NOMO-1 treated with DMSO at 0.1 percent for 48 hours (cell line): ENCODE measurements around the gene PDS5B.

Experiments used
- DNase-seq: peaks from one replicate; lab custom pipeline; 2025; ENCODE audit not compliant: unreplicated experiment; lab: John Stamatoyannopoulos, UW

Gene PDS5B

GRCh38 chr13:32590266-32590665 lies 4.0 kb downstream of the PDS5B start:
- no peak for DNase-seq

DNA sequence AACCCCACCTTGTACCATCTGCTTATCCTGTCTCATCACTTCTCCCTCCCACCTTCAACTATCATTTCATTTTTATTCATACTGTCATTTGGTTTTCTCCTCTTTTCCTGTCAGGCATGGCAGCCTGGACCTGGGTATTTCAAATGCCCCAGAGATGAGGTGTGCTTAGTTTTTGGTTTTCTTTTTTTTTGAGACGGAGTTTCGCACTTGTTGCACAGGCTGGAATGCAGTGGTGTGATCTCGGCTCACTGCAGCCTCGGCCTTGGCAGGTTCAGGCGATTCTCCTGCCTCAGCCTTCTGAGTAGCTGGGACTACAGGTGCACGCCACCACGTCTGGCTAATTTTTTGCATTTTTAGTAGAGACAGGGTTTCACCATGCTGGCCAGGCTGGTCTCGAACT lies 5.8 kb downstream of the PDS5B start:
- no peak for DNase-seq

GRCh38 chr13:32594157-32594738 lies 8.0 kb downstream of the PDS5B start:
- no peak for DNase-seq

DNA sequence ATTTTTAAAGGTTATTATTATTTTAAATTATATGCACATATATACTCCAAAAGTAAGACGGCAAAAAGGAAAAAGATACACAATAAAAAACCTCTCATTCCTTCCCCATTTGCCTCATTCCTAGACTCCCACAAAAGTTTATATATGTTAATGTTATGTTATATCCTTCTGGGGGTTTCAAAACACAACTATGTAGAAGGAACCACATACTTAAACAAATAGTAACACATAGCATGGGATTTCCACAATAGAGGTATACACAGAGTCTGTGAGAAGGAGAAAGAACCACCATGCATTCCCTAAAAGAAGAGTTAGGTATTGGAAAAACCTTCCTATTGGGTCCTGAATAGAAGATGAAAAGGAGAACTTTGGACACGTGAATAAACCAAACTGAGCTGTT lies 9.1 kb downstream of the PDS5B start:
- no peak for DNase-seq

- DNase-seq: peak; percentile 69
Measured at GRCh38 chr13:32600890-32601289, 14.6 kb downstream of the PDS5B start.

- no peak for DNase-seq
Measured at GRCh38 chr13:32609428-32609827, 23.2 kb downstream of the PDS5B start.

DNA sequence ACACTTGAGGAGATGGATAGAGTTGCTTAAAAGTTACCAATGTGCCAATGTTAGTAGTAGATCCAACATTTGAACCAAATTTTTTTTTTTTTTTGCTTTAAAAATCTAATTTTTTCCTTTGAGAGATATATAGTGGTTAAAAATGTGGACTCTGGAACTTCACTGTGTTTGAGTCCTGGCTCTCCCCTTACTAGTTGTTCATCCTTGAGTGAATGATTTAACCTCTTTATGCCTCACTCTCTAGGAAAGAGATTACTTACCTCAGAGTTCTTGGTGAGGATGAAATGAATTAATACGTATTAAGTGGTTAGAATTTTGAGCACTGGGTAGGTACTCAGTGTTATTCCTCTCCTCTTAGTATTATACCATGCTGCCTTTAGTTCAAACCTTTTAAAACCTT lies 24.3 kb downstream of the PDS5B start:
- no peak for DNase-seq

DNA sequence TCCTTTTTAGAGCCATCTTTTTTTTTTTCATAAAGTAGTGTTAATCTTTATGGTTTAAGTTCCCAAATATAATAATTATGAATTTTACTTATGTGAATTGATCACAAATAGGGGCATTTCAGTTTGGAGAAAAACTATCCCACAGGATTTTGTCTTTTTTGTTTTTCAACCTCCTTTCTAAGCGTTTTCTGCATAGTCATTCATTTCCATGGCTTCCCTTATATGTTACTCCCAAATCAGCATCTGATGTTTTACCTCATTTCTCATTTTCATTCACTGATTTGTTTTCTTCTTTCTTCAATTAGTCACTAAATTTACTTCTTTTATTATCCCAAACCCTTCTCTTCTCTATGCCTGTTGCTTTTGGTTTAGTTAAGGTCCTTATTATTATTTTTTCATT lies 24.7 kb downstream of the PDS5B start:
- DNase-seq: no peak

DNA sequence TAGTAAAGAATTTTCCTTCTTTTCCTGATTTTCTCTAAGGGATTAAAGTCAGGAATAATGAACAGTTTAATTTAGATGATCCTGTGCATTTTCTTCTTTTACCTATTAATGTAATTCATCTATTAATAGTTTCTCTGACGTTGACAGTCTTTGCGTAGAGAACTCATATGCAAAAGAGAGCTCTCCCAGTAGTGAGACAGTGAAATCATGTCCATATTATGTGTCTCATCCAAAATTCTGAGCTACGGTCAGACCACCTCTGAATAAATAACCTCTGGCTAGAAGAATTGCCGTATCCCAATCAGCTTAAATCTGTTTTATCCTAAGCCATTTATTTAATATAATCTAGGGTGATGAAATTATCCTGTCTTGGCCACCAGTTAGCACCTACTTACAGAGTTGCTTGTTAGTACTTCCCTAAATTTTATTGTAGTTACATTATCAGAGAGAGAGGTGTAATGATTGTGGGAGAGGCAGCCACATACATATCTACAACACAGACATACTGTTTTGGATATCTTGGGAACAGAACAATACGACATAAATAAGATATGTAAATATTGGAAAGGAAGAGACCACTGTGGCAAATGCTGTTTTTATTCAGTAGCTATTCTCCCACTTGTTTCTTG lies 30.7 kb downstream of the PDS5B start:
- DNase-seq: peak; percentile 12

DNA sequence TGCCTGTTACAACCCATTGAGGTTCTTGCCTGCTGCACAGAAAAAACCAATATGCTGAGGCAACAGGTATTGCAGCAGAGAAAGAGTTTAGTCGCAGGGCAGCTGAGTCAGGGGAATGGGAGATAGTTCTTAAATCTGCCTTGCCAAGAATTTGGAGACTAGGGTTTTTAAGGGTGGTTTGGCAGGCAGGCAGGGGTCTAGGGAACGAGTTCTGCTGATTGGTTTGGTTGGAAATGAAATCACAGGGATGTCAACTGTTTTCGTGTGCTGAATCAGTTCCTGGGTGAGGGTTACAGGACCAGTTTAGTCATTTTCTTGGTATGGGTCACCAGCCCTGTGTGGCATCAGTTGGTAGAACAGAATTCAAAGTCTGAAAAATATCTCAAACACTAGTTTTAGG lies 36.6 kb downstream of the PDS5B start:
- no peak for DNase-seq

GRCh38 chr13:32624441-32624840 lies 38.2 kb downstream of the PDS5B start:
- no peak for DNase-seq

- peak; percentile 54 for DNase-seq
Measured at GRCh38 chr13:32627793-32628192, 41.5 kb downstream of the PDS5B start.

GRCh38 chr13:32629313-32629712 lies 43.1 kb downstream of the PDS5B start:
- no peak for DNase-seq

DNA sequence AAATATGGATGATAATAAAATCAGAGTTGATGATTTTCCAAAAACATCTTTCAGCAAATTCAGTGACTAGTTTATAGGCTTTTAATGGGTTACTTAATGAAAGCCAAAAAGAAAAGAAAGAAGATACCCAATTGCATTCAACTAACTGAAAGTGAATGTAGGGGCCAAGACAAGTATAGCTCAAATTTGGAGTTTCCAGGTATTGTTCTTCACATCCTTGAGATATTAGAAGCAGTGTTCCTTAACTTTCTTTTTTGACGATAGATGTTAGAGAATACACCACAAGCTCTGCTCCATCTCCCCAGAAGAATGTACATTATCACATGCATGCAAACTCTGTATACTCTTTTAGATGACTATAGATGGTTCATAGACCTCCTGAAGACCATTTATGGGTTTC lies 43.6 kb downstream of the PDS5B start:
- no peak for DNase-seq

- no peak for DNase-seq
Measured at GRCh38 chr13:32632343-32632909, 46.2 kb downstream of the PDS5B start.

DNA sequence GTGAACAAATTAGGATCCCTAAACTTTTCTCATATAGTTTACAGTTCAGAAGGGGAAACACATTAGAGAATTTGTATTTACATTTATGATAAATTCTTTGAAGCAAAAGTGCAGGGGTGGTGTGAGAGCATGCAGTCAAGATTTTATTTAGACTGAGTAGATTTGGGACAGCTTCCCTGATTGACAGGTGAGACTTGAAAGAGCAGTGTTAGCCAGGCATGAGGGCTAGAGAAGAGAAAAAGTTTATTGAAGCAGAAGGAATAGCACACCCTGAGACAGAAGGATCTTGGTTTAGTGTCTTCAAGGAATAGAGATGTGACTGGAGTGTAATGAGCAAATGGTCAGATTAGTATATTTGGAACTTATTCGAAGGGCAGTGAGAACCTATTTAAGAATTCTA lies 50.5 kb downstream of the PDS5B start:
- no peak for DNase-seq

DNA sequence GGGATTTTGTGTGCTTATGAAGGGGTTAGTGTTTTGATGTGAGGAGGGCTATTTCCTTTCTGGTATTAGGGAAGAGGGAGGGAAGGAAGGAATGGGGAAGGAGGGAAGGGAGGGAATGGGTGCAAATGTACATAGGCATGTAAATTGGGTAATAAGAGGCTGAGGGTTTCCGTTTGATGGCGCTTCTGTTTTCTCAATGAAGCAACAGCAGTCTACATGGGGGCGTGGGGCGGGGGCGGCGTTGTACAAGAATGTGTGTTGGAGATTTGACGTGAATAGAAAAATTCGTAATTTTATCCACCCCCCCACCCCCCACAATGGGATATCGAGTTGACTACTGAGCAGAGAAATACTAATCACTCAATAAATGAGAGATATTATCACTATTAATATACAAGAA lies 52.5 kb downstream of the PDS5B start:
- no peak for DNase-seq

- peak; percentile 63 for DNase-seq
Measured at GRCh38 chr13:32639502-32640105, 53.4 kb downstream of the PDS5B start.

GRCh38 chr13:32642316-32642715 lies 56.1 kb downstream of the PDS5B start:
- DNase-seq: no peak

GRCh38 chr13:32642858-32643257 lies 56.6 kb downstream of the PDS5B start:
- no peak for DNase-seq

- DNase-seq: no peak
Measured at GRCh38 chr13:32645854-32646253, 59.6 kb downstream of the PDS5B start.

- no peak for DNase-seq
Measured at GRCh38 chr13:32647926-32648325, 61.7 kb downstream of the PDS5B start.
